ENCODE results near the gene TBL1XR1.

Gene TBL1XR1

GRCh38 chr3:177110895-177111294 is 86.4 kb downstream of the TBL1XR1 start:
- in situ Hi-C loops (cut with MboI; ENCODE audit: low sequenced_read_pairs) = no loop called here

GRCh38 chr3:177110386-177110785 is 86.9 kb downstream of the TBL1XR1 start:
- in situ Hi-C loops (cut with MboI; ENCODE audit: low sequenced_read_pairs) = no loop called here

- in situ Hi-C loops (cut with MboI; ENCODE audit: low sequenced_read_pairs) = no loop called here
Observed at GRCh38 chr3:177109688-177110330, 87.5 kb downstream of the TBL1XR1 start.

- in situ Hi-C loops (cut with MboI; ENCODE audit: low sequenced_read_pairs) = no loop called here
Observed at GRCh38 chr3:177108648-177109047, 88.6 kb downstream of the TBL1XR1 start.

GRCh38 chr3:177107461-177108239 is 89.6 kb downstream of the TBL1XR1 start:
- in situ Hi-C loops (cut with MboI; ENCODE audit: low sequenced_read_pairs) = no loop called here

GRCh38 chr3:177106594-177106993 is 90.7 kb downstream of the TBL1XR1 start:
- in situ Hi-C loops (cut with MboI; ENCODE audit: low sequenced_read_pairs) = no loop called here

- in situ Hi-C loops (cut with MboI; ENCODE audit: low sequenced_read_pairs) = no loop called here
Observed at GRCh38 chr3:177106184-177106583, 91.1 kb downstream of the TBL1XR1 start.

GRCh38 chr3:177105623-177106022 is 91.7 kb downstream of the TBL1XR1 start:
- in situ Hi-C loops (cut with MboI; ENCODE audit: low sequenced_read_pairs) = no loop called here

GRCh38 chr3:177104299-177104992 is 92.8 kb downstream of the TBL1XR1 start:
- in situ Hi-C loops (cut with MboI; ENCODE audit: low sequenced_read_pairs) = no loop called here

- in situ Hi-C loops (cut with MboI; ENCODE audit: low sequenced_read_pairs) = no loop called here
Observed at GRCh38 chr3:177102553-177102952, 94.7 kb downstream of the TBL1XR1 start.

- in situ Hi-C loops (cut with MboI; ENCODE audit: low sequenced_read_pairs) = no loop called here
Observed at GRCh38 chr3:177098551-177098950, 98.7 kb downstream of the TBL1XR1 start.

- in situ Hi-C loops (cut with MboI; ENCODE audit: low sequenced_read_pairs) = no loop called here
Observed at GRCh38 chr3:177096615-177097014, 100.7 kb downstream of the TBL1XR1 start.

- in situ Hi-C loops (cut with MboI; ENCODE audit: low sequenced_read_pairs) = no loop called here
Observed at GRCh38 chr3:177093966-177094365, 103.3 kb downstream of the TBL1XR1 start.

- in situ Hi-C loops (cut with MboI; ENCODE audit: low sequenced_read_pairs) = no loop called here
Observed at GRCh38 chr3:177089901-177090300, 107.4 kb downstream of the TBL1XR1 start.

GRCh38 chr3:177089110-177089509 is 108.2 kb downstream of the TBL1XR1 start:
- in situ Hi-C loops (cut with MboI; ENCODE audit: low sequenced_read_pairs) = no loop called here

GRCh38 chr3:177085794-177086193 is 111.5 kb downstream of the TBL1XR1 start:
- in situ Hi-C loops (cut with MboI; ENCODE audit: low sequenced_read_pairs) = no loop called here

GRCh38 chr3:177084616-177085015 is 112.7 kb downstream of the TBL1XR1 start:
- in situ Hi-C loops (cut with MboI; ENCODE audit: low sequenced_read_pairs) = no loop called here

GRCh38 chr3:177080122-177080521 is 117.2 kb downstream of the TBL1XR1 start:
- in situ Hi-C loops (cut with MboI; ENCODE audit: low sequenced_read_pairs) = no loop called here

- in situ Hi-C loops (cut with MboI; ENCODE audit: low sequenced_read_pairs) = no loop called here
Observed at GRCh38 chr3:177079684-177080083, 117.6 kb downstream of the TBL1XR1 start.

GRCh38 chr3:177071496-177072156 is 125.7 kb downstream of the TBL1XR1 start:
- in situ Hi-C loops (cut with MboI; ENCODE audit: low sequenced_read_pairs) = no loop called here
